ENCODE measurements around the gene CGN. TPM values are rescaled to one million over a fixed set of nuclear protein-coding genes. Genes with fewer than 3 reads are reported as not detected.

CGN gene
- total RNA-seq: under 1 TPM in 2 of 4 donors, not detected in 2; 0.44 to 0.98 TPM

DNA sequence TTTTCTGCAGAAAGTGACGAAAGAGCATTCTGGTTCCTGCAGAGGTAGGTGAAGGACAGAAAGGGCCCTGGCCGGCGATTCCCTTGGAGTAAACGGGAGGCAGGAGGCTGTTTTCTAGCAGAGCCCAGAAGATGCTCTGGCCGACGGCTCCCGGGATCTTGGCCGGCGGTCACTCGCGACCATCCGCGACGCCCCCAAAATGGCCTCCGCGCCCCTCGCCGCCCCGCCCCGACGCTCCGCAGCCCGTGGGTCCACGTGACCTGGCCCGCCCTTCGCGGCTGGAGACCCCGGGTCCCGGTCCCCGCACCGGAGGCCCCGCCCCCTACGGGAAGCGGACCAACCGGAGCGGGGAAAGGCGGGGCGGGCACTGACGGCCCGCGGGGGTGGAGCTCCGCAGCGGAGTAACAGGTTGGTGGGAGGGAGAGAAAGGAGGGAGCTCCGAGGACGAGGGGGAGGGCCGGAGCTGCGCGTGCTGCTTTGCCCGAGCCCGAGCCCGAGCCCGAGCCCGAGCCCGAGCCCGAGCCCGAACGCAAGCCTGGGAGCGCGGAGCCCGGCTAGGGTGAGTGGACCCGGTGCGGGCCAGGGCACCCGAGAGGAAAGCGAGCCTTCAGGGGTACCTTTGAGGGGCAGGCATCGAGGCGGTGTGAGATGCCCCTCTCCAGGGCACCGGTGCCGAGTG lies at the start of gene CGN:
TSS of gene CGN (plus strand) at position 431 of the 679 bp plus-strand sequence. CDS start 7,133 bp downstream, outside the sequence.
- TF ChIP-seq, protein P1, sequence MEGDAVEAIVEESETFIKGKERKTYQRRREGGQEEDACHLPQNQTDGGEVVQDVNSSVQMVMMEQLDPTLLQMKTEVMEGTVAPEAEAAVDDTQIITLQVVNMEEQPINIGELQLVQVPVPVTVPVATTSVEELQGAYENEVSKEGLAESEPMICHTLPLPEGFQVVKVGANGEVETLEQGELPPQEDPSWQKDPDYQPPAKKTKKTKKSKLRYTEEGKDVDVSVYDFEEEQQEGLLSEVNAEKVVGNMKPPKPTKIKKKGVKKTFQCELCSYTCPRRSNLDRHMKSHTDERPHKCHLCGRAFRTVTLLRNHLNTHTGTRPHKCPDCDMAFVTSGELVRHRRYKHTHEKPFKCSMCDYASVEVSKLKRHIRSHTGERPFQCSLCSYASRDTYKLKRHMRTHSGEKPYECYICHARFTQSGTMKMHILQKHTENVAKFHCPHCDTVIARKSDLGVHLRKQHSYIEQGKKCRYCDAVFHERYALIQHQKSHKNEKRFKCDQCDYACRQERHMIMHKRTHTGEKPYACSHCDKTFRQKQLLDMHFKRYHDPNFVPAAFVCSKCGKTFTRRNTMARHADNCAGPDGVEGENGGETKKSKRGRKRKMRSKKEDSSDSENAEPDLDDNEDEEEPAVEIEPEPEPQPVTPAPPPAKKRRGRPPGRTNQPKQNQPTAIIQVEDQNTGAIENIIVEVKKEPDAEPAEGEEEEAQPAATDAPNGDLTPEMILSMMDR (IDR thresholded peaks at IDR 0.05; ENCODE audit: low read depth): no peak

- TF ChIP-seq, protein P1 (IDR thresholded peaks at IDR 0.05; ENCODE audit: low read depth): no peak
These were observed 49.5 kb upstream of the CGN start for GRCh38 chr1:151461694-151462093.

GRCh38 chr1:151465026-151465425 lies 46.2 kb upstream of the CGN start:
- TF ChIP-seq, protein P1 (IDR thresholded peaks at IDR 0.05; ENCODE audit: low read depth): no peak

- TF ChIP-seq, protein P1 (IDR thresholded peaks at IDR 0.05; ENCODE audit: low read depth): no peak
These were observed 38.1 kb upstream of the CGN start for GRCh38 chr1:151472856-151473731.

DNA sequence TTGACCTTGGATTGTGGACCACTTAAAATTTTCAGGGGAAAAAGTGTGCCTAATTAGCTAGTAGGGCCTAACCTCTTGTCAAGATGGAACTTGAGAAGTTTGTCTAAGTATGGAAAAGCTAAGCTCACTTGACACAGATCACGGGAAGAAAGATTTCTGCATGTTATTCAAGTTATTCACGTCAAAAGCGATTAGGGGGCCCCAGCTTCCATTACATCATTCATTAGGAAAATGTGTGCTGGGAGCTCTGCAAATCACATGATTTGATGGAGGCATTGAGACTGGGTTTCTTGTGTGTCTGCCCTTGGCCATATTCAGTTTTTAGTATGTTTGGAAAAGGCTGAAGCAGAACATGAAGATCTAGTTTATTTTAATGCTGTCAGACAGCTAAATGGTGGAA lies 36.4 kb upstream of the CGN start:
- TF ChIP-seq, protein P1 (IDR thresholded peaks at IDR 0.05; ENCODE audit: low read depth): no peak

DNA sequence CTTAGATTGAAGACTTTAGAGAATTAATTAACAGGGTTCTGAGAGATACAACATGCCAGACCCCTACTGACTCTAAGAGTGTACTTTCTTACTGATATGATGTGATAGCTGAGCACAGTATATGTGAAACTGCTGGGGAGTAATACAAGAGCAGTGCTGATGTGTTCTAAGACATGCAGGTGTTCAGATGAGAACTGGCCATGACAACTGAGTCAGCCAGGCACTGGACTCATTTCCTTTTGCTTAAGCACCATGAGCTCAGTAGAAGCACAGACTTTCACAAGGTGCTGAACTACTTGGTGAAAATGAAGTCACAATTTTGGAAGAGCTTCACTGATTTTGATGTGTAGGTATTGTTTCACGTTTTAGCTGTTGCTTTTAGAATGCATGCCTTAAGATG lies 36.0 kb upstream of the CGN start:
- TF ChIP-seq, protein P1 (IDR thresholded peaks at IDR 0.05; ENCODE audit: low read depth): no peak

DNA sequence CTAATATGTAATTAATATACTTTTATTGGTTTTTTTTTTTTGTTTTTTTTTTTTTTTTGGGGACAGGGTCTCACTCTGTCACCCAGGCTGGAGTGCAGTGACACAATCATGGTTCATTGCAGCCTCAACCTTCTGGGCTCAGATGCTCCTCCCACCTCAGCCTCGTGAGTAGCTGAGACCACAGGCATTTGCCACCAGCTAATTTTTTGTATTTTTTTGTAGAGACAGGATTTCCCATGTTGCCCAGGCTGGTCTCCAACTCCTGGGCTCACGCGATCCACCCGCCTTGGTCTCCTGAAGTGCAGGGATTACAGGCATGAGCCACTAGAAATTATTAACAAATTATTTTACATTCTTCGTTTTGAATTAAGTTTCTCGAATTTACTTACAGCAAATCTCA lies 35.1 kb upstream of the CGN start:
- TF ChIP-seq, protein P1 (IDR thresholded peaks at IDR 0.05; ENCODE audit: low read depth): no peak
